ENCODE measurements around the gene GFRA1. TPM values are rescaled to one million over a fixed set of nuclear protein-coding genes. Genes with fewer than 3 reads are reported as not detected.

GFRA1 gene
- total RNA-seq, 1 experiment from 2014 or later, result 3.2 TPM

- DNase-seq (ENCODE audit: low read depth), result no peak
Observed at GRCh38 chr10:116241085-116241484, 31.9 kb downstream of the GFRA1 start.

GRCh38 chr10:116240157-116240950, 32.7 kb downstream of the GFRA1 start:
- no peak for DNase-seq (ENCODE audit: low read depth)

GRCh38 chr10:116239229-116239628, 33.8 kb downstream of the GFRA1 start:
- DNase-seq (ENCODE audit: low read depth), result no peak

- no peak for DNase-seq (ENCODE audit: low read depth)
Observed at GRCh38 chr10:116237970-116238369, 35.0 kb downstream of the GFRA1 start.

GRCh38 chr10:116237260-116237659, 35.7 kb downstream of the GFRA1 start:
- no peak for DNase-seq (ENCODE audit: low read depth)

GRCh38 chr10:116233230-116233629, 39.8 kb downstream of the GFRA1 start:
- DNase-seq (ENCODE audit: low read depth), result no peak

- no peak for DNase-seq (ENCODE audit: low read depth)
Observed at GRCh38 chr10:116232613-116233012, 40.4 kb downstream of the GFRA1 start.

- DNase-seq (ENCODE audit: low read depth), result no peak
Observed at GRCh38 chr10:116226766-116227165, 46.2 kb downstream of the GFRA1 start.

- DNase-seq (ENCODE audit: low read depth), result no peak
Observed at GRCh38 chr10:116226053-116226452, 47.0 kb downstream of the GFRA1 start.

- no peak for DNase-seq (ENCODE audit: low read depth)
Observed at GRCh38 chr10:116223289-116223688, 49.7 kb downstream of the GFRA1 start.

- no peak for DNase-seq (ENCODE audit: low read depth)
Observed at GRCh38 chr10:116221053-116221452, 52.0 kb downstream of the GFRA1 start.

GRCh38 chr10:116216676-116217075, 56.3 kb downstream of the GFRA1 start:
- peak; percentile 9 for DNase-seq (ENCODE audit: low read depth)

GRCh38 chr10:116215651-116216050, 57.4 kb downstream of the GFRA1 start:
- no peak for DNase-seq (ENCODE audit: low read depth)

- DNase-seq (ENCODE audit: low read depth), result peak; percentile 32
Observed at GRCh38 chr10:116211682-116212081, 61.3 kb downstream of the GFRA1 start.

GRCh38 chr10:116210588-116211346, 62.2 kb downstream of the GFRA1 start:
- no peak for DNase-seq (ENCODE audit: low read depth)

GRCh38 chr10:116209781-116210180, 63.2 kb downstream of the GFRA1 start:
- DNase-seq (ENCODE audit: low read depth), result no peak

GRCh38 chr10:116208956-116209567, 63.9 kb downstream of the GFRA1 start:
- DNase-seq (ENCODE audit: low read depth), result no peak

GRCh38 chr10:116207690-116208089, 65.3 kb downstream of the GFRA1 start:
- no peak for DNase-seq (ENCODE audit: low read depth)

GRCh38 chr10:116203661-116204060, 69.3 kb downstream of the GFRA1 start:
- no peak for DNase-seq (ENCODE audit: low read depth)

- no peak for DNase-seq (ENCODE audit: low read depth)
Observed at GRCh38 chr10:116201670-116202430, 71.2 kb downstream of the GFRA1 start.

GRCh38 chr10:116201011-116201410, 72.0 kb downstream of the GFRA1 start:
- DNase-seq (ENCODE audit: low read depth), result no peak

GRCh38 chr10:116198676-116199035, 74.3 kb downstream of the GFRA1 start:
- no peak for DNase-seq (ENCODE audit: low read depth)

Measured in LHCN-M2 (cell line).